HL-60/S4 treated with phorbol 12-myristate 13-acetate at 8.2 ng/mL for 4 days and 3 days (cell line): Measurements from ENCODE around the gene GPD2.

Experiments used
- in situ Hi-C: fragments of 300-500 bp; cut with MboI; formaldehyde crosslinking; loops from 2 replicates; pipeline ENCODE4 v1.15.0; 2022; ENCODE audit warnings: low sequenced_read_pairs

Gene GPD2

GRCh38 chr2:156435718-156436496 is at the start of gene GPD2:
TSS of gene GPD2 (plus strand) at chr2:156436379. CDS start at chr2:156476106, 39,727 bp downstream.
- in situ Hi-C loops, result no loop called here

GRCh38 chr2:156394033-156394741 is 42.0 kb upstream of the GPD2 start:
- in situ Hi-C loops, result no loop called here

DNA sequence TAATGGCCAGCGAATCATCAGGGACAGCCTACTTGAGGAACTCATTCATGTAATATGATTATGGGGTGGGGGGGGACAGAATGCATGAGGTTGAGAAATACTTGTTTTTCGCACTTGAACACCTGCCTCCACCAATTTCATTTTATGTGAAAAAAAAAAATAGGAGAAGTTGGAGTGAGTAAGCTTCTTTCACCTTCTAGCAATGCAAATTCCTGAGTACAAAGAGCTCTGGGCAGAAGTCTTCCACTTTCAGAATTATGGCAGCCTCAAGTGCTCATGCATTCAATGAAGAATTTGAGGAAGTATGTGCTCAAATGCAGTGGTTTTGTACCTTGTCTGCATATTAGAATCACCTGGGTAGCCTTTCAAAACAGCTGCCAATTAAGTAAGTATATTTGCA is 40.1 kb upstream of the GPD2 start:
- in situ Hi-C loops, result no loop called here

DNA sequence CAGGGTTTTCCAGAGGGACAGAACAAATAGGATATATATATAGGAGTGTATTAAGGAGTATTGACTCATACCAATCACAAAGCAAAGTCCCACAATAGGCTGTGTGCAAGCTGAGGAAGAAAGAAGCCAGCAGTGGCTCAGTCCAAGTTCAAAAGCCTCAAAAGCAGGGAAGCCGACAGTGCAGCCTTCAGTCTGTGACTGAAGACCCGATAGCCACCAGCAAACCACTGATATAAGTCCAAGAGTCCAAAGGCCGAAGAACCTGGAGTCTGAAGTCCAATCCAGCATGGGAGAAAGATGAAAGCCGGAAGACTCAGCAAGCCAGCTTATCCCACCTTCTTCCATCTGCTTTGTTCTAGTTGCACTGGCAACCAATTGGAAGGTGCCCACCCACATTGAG is 39.0 kb upstream of the GPD2 start:
- in situ Hi-C loops, result no loop called here

DNA sequence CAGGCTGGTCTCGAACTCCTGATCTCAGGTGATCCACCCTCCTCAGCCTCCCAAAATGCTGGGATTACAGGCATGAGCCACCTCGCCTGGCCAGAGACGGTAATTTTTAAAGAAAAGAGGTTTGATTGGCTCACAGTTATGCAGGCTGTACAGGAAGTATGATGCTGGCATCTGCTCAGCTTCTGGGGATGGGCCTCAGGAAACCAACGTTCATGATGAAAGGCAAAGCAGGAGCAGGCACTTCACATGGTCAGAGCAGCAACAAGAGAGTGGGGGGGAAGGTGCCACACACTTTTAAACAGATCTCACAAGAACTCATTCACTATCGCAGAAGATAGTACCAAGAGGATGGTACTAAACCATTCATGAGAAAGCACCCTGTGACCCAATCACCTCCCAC is 38.0 kb upstream of the GPD2 start:
- in situ Hi-C loops, result no loop called here

- in situ Hi-C loops, result no loop called here
Measured at GRCh38 chr2:156399224-156399949, 36.8 kb upstream of the GPD2 start.

DNA sequence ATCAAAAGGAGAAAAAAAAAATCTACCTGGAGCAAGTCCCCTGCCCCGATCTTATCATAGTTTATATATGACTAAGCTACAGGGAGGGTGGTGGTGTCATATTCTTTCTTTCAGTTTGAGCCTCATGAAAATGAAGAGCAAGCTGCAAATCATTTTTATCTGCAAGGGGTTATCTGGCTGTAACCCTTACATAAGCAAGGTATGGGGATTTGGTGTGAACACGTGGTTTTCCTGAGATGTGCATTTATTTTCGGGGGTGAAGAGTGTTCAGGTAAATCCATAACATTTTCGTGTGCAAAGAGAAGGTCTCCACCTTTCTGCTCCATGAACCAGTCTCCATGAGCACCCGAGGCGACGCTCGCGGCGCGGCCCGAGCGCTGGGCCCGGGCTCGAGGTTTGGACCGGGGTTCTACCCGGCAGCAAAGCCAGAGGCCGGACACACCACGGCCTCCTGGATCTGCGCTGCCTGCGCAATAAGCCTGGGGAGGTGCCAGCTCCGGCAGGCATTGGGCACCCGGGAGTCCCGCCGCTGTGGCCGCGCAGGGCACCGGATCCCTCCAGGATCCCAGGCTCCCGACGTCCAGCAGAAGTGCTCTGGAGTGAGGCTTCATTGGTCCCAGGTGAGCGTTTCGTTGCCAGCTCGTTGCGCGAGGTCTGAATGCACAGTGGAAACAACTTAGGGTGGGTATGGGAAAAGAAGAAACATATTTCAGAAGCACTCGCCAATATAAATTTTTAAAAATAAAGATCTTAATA is 36.1 kb upstream of the GPD2 start:
- in situ Hi-C loops, result no loop called here

- in situ Hi-C loops, result no loop called here
Measured at GRCh38 chr2:156400706-156401678, 35.2 kb upstream of the GPD2 start.

GRCh38 chr2:156401861-156402260 is 34.3 kb upstream of the GPD2 start:
- in situ Hi-C loops, result no loop called here

DNA sequence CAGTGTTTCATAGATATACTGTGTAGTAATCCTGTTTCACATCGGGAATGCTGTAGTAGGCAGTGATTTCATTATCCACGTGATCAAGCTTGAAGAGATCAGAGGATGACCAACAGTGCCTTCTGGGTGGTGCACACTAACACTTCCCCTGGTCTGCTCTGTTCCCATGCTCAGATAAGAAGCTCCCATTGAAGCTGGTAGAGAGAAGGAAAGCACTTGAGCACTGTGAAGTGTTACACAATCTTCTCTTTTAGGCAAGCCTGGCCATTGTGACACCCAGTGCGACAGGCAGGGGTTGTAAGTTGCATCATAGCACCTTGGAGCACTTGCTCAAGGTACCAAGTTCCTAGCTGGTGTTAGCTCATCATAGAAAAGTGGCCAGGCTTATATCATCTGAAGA is 30.6 kb upstream of the GPD2 start:
- in situ Hi-C loops, result no loop called here

DNA sequence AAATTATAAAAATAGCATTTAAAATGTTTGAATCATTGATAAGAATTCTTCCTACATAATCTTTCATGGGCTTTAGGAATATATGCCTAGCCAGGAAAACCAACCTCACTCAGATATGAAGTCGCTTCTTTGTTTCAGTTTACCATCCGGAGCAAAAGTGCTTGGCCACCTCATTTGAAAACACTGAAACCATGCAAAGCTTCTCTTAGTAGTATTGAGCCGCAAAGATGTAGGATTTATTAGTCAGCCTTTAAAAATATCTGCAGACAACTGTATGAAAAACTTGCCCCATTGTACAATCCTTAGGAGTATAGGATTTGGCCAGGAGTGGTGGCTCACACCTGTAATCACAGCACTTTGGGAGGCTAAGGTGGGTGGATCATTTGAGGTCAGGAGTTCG is 24.3 kb upstream of the GPD2 start:
- in situ Hi-C loops, result no loop called here

GRCh38 chr2:156421851-156422250 is 14.3 kb upstream of the GPD2 start:
- in situ Hi-C loops, result no loop called here

DNA sequence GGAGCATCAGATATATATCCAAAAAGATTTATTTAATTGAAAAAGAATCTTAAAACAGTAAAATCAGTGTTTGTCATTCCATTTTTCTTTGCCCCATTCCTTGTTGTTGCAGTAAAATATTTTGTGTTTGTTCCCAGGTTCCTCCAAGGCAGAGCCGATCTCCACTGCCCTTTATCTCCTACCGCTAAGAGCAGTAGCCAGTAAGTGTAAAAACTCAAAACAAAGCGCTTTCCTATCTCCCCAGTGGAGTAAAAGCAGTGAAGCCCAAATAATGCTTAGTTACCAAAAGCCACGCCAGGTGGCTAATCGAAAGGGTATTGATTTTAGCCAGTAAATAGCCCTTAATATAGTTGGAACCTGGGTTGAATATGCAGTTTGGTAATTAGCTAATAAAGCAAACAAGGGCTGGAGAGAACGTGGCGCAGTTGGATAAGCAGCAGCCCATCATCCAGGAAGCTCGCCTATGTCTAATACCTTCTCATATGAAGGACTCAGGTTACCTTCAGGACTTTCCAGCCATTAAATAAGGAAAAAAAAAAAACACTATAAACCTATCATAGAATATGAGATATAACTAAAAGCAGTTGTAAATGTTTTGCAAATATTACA is 12.4 kb upstream of the GPD2 start:
- in situ Hi-C loops, result no loop called here

- in situ Hi-C loops, result no loop called here
Measured at GRCh38 chr2:156427074-156427473, 9.1 kb upstream of the GPD2 start.

- in situ Hi-C loops, result no loop called here
Measured at GRCh38 chr2:156429211-156429610, 7.0 kb upstream of the GPD2 start.

DNA sequence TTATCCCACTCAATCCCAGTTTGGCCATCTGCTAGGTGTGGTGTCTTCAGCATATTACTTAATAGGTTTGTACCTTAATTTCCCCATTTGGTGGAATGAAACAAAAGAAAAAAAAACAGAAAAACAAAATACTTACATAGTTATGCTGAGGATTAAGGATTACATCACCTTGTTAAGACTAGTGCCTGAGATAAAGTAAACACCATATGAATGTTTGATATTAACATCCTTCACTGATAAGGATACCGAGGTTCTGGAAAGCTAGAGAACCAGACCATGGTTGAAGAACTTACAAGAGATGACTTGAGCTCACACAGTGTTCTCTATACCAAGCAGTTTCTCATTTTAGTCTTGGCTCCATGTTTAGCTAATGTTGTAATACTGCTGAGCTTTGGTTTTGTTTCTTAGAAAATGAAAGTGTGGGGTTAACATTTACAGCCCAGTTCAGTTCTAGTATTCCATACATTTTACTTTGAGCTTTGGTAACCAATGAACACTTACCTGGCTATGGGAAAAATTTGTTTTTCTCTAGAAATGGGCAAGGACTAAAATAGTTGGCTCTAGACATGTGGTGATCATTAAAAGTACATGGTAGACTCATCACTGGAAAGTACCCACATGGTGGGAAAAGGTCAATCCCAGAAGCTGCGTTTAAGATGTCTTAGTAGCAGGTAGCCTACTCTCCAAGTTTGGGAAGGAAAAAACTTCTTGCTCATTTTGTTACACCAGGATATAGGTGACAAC is 5.8 kb upstream of the GPD2 start:
- in situ Hi-C loops, result no loop called here

GRCh38 chr2:156430980-156431358 is 5.2 kb upstream of the GPD2 start:
- in situ Hi-C loops, result no loop called here

DNA sequence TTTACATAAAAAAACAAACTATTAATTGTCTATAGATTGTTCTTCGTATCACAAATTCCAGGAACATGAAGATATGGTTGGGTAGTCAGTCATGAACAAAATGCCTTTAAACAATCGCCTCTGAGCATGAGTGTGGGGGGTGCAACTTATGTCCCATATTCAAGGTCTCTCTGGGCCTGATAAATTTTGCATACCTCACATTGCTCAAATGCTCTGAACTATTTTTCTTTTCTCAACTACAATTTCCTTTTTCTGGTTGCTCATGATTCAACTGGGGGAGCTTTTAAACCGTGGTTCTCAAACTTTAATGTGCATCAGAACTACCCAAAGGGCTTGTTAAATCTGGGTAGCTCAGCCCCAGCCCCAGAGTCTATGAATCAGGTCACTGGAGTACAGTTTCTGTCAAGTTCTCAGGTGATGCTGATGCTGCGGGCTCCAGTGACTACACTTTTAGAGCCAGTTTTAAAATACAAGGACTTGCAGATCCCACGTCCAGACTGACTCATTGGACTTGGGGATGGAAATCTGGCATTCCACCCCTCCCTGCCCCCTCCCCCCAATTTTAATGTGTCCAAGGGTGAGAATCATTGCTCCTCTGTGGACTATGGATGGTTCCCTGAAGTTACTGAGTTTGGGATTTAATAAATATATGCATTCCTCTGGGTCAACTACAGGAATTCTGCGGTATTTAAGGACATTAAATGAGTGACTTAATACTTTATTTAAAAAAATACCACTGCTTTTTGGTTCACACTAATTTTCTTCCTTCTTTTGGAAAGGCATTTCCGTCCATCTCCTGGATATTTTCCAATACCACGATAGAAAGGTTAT is 1.5 kb upstream of the GPD2 start:
- in situ Hi-C loops, result no loop called here
